ENCODE data around the gene CTNNA2.

Gene CTNNA2

DNA sequence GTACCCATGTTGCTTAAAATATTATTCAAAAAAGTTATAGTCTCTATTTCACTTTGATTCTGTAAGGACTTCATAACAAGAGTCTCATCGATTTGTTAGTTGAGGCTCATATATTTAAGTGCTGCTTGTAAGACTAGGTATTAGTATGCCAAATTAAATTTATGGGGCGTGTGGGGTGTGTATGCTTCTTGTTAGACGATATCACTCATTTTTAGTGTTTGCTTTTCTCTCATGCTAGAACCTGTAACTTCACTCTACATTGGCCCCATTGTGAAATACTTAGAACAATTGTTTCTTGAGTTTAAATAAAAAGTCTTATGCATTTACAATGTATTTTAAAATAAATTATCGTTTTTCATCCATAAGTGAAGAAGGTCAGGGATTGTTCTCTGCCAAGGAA lies 63.6 kb downstream of the CTNNA2 start:
- H3K4me2 ChIP-seq (ENCODE audit: low read length, poor library complexity, severe bottlenecking): no peak overlapping the region
- no peak overlapping the region for H2AK5ac ChIP-seq (ENCODE audit: low read length, severe bottlenecking)
- no peak overlapping the region for H4K91ac ChIP-seq (ENCODE audit: low read length)
- no peak overlapping the region for H2BK120ac ChIP-seq (ENCODE audit: low read depth, low read length)
- no peak overlapping the region for H3K14ac ChIP-seq (ENCODE audit: low read length in 2 of 2)
- no peak overlapping the region for H3K27ac ChIP-seq (ENCODE audit: low read length, poor library complexity, severe bottlenecking)
- H2BK5ac ChIP-seq (ENCODE audit: low read depth, low read length, poor library complexity, severe bottlenecking): no peak overlapping the region
- no peak for DNase-seq
- no peak overlapping the region for H3K18ac ChIP-seq (ENCODE audit: low read depth in 1 of 2, low read length in 2 of 2)
- no peak overlapping the region for H2BK15ac ChIP-seq (ENCODE audit: low read depth, poor library complexity, severe bottlenecking)
- H4K8ac ChIP-seq (ENCODE audit: low read length): no peak overlapping the region
- H3K4me3 ChIP-seq (ENCODE audit: insufficient read depth in 1 of 2, low read depth in 1 of 2, low read length in 2 of 2): no peak overlapping the region
- no peaks in the 10 kb centered on the region for H3K9me3 ChIP-seq (ENCODE audit: control insufficient read depth, low read length)
- no peaks in the 10 kb centered on the region for H3K4me1 ChIP-seq (ENCODE audit: control insufficient read depth, insufficient read depth, low read depth, low read length)
- H3K36me3 ChIP-seq (ENCODE audit: control insufficient read depth in 1 of 2, insufficient read depth in 2 of 2, low read depth in 1 of 2, low read length in 2 of 2): no peaks in the 10 kb centered on the region
- H3K79me1 ChIP-seq (replicated peaks; ENCODE audit: low read length, poor library complexity, severe bottlenecking): no peaks in the 10 kb centered on the region
- no peaks in the 10 kb centered on the region for H3K27me3 ChIP-seq (ENCODE audit: control insufficient read depth in 1 of 2, insufficient read depth in 1 of 2, low read length in 2 of 2)
- 75% methylated on average over 2 of the region's 4 CpGs for whole genome bisulfite sequencing
- no peak overlapping the region for H3K9ac ChIP-seq (ENCODE audit: low read length)
- H2BK12ac ChIP-seq (ENCODE audit: low read length in 2 of 2): no peak overlapping the region
- no peak overlapping the region for H3K4ac ChIP-seq (ENCODE audit: low read depth in 1 of 2, low read length in 2 of 2)
- H2AFZ ChIP-seq (ENCODE audit: low read depth, low read length): no peak overlapping the region
- no peak overlapping the region for H3K23ac ChIP-seq (ENCODE audit: low read length in 2 of 2)

DNA sequence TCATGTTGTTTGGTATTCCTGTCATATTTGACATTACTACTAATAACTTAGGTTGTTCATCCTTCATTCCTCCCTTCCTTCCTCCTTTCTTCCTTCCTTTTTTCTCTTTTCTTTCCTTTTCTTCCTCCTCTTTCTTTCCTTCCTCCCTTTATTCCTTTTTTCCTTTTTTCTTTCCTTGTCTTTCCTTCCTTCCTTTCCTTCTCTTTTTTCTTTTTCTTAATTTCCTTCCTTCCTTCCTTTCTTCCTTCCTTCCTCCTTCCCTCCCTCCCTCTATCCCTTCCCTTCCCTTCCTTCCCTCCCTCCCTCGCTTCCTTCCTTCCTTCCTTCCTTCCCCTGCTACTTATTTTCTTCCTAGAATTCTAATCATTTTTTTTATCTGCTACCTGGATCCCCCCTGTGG lies 66.1 kb downstream of the CTNNA2 start:
- no peak overlapping the region for H2BK5ac ChIP-seq (ENCODE audit: low read depth, low read length, poor library complexity, severe bottlenecking)
- no peak overlapping the region for H3K4me2 ChIP-seq (ENCODE audit: low read length, poor library complexity, severe bottlenecking)
- no peak overlapping the region for H3K9ac ChIP-seq (ENCODE audit: low read length)
- H3K4me3 ChIP-seq (ENCODE audit: insufficient read depth in 1 of 2, low read depth in 1 of 2, low read length in 2 of 2): no peak overlapping the region
- H2AFZ ChIP-seq (ENCODE audit: low read depth, low read length): no peak overlapping the region
- H2AK5ac ChIP-seq (ENCODE audit: low read length, severe bottlenecking): no peak overlapping the region
- no peak overlapping the region for H4K91ac ChIP-seq (ENCODE audit: low read length)
- no peak overlapping the region for H3K23ac ChIP-seq (ENCODE audit: low read length in 2 of 2)
- H3K4me1 ChIP-seq (ENCODE audit: control insufficient read depth, insufficient read depth, low read depth, low read length): no peaks in the 10 kb centered on the region
- no peaks in the 10 kb centered on the region for H3K27me3 ChIP-seq (ENCODE audit: control insufficient read depth in 1 of 2, insufficient read depth in 1 of 2, low read length in 2 of 2)
- H3K79me1 ChIP-seq (replicated peaks; ENCODE audit: low read length, poor library complexity, severe bottlenecking): no peaks in the 10 kb centered on the region
- H4K8ac ChIP-seq (ENCODE audit: low read length): no peak overlapping the region
- H3K18ac ChIP-seq (ENCODE audit: low read depth in 1 of 2, low read length in 2 of 2): no peak overlapping the region
- H3K27ac ChIP-seq (ENCODE audit: low read length, poor library complexity, severe bottlenecking): no peak overlapping the region
- no peaks in the 10 kb centered on the region for H3K9me3 ChIP-seq (ENCODE audit: control insufficient read depth, low read length)
- no peak for DNase-seq
- H3K4ac ChIP-seq (ENCODE audit: low read depth in 1 of 2, low read length in 2 of 2): no peak overlapping the region
- H3K14ac ChIP-seq (ENCODE audit: low read length in 2 of 2): no peak overlapping the region
- no peak overlapping the region for H2BK15ac ChIP-seq (ENCODE audit: low read depth, poor library complexity, severe bottlenecking)
- no peak overlapping the region for H2BK12ac ChIP-seq (ENCODE audit: low read length in 2 of 2)
- 52% methylated on average over 1 of the region's 1 CpG for WGBS
- no peak overlapping the region for H2BK120ac ChIP-seq (ENCODE audit: low read depth, low read length)
- H3K36me3 ChIP-seq (ENCODE audit: control insufficient read depth in 1 of 2, insufficient read depth in 2 of 2, low read depth in 1 of 2, low read length in 2 of 2): no peaks in the 10 kb centered on the region

- no peaks in the 10 kb centered on the region for H3K79me1 ChIP-seq (replicated peaks; ENCODE audit: low read length, poor library complexity, severe bottlenecking)
- H3K4me1 ChIP-seq (ENCODE audit: control insufficient read depth, insufficient read depth, low read depth, low read length): no peaks in the 10 kb centered on the region
- no peaks in the 10 kb centered on the region for H3K36me3 ChIP-seq (ENCODE audit: control insufficient read depth in 1 of 2, insufficient read depth in 2 of 2, low read depth in 1 of 2, low read length in 2 of 2)
- H4K8ac ChIP-seq (ENCODE audit: low read length): no peak overlapping the region
- no peaks in the 10 kb centered on the region for H3K9me3 ChIP-seq (ENCODE audit: control insufficient read depth, low read length)
- no peak overlapping the region for H2AFZ ChIP-seq (ENCODE audit: low read depth, low read length)
- no peak overlapping the region for H3K23ac ChIP-seq (ENCODE audit: low read length in 2 of 2)
- no peak overlapping the region for H3K4ac ChIP-seq (ENCODE audit: low read depth in 1 of 2, low read length in 2 of 2)
- no peak overlapping the region for H2BK120ac ChIP-seq (ENCODE audit: low read depth, low read length)
- no peak overlapping the region for H3K27ac ChIP-seq (ENCODE audit: low read length, poor library complexity, severe bottlenecking)
- no peak overlapping the region for H3K14ac ChIP-seq (ENCODE audit: low read length in 2 of 2)
- 79% methylated on average over 5 of the region's 6 CpGs for WGBS
- H2BK12ac ChIP-seq (ENCODE audit: low read length in 2 of 2): no peak overlapping the region
- H3K18ac ChIP-seq (ENCODE audit: low read depth in 1 of 2, low read length in 2 of 2): no peak overlapping the region
- no peak overlapping the region for H2AK5ac ChIP-seq (ENCODE audit: low read length, severe bottlenecking)
- no peak overlapping the region for H3K9ac ChIP-seq (ENCODE audit: low read length)
- no peak overlapping the region for H2BK15ac ChIP-seq (ENCODE audit: low read depth, poor library complexity, severe bottlenecking)
- no peak overlapping the region for H3K4me3 ChIP-seq (ENCODE audit: insufficient read depth in 1 of 2, low read depth in 1 of 2, low read length in 2 of 2)
- no peak overlapping the region for H2BK5ac ChIP-seq (ENCODE audit: low read depth, low read length, poor library complexity, severe bottlenecking)
- no peak overlapping the region for H4K91ac ChIP-seq (ENCODE audit: low read length)
- H3K4me2 ChIP-seq (ENCODE audit: low read length, poor library complexity, severe bottlenecking): no peak overlapping the region
- DNase-seq: no peak
- H3K27me3 ChIP-seq (ENCODE audit: control insufficient read depth in 1 of 2, insufficient read depth in 1 of 2, low read length in 2 of 2): no peaks in the 10 kb centered on the region
Measured at GRCh38 chr2:79580175-79580574, 67.3 kb downstream of the CTNNA2 start.

DNA sequence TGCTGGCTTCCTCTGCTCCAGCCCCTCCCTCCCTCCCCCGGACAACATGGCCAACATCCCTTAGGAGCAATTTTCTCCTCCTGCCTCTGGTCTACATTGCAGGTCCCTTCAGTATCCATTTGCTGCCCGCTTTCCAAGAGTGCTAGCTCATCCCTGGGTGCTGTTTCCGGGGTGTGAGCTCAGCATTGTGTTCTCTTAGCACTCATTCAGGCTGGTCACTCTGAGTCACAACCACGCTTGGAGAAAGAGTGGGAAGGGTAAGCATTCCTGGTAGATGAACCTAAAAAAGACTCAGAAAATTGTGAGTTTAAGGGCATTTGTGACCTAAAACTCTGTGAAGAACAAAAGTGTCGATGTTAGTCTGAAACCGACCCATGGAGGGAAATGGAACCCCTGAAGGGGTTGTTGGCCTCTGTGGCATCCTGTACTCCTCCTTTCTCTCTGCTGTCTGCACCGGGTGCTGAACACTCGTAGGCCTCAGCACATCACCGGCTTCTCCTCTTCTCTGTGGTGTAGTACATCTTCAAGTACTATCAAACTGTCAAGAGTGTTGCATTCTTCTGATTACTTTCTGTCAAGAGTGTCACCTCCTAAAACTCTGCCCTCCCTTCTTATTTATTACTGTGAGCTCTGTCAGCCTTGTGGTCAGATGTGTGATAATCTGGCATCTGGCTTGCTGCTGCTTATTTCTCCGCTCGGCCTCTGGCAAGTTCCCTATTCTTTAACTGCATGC lies 73.0 kb downstream of the CTNNA2 start:
- no peaks in the 10 kb centered on the region for H3K9me3 ChIP-seq (ENCODE audit: control insufficient read depth, low read length)
- H3K14ac ChIP-seq (ENCODE audit: low read length in 2 of 2): no peak overlapping the region
- H3K4me1 ChIP-seq (ENCODE audit: control insufficient read depth, insufficient read depth, low read depth, low read length): no peaks in the 10 kb centered on the region
- WGBS: 52% methylated on average over 8 of the region's 11 CpGs
- H2BK120ac ChIP-seq (ENCODE audit: low read depth, low read length): no peak overlapping the region
- no peak overlapping the region for H3K18ac ChIP-seq (ENCODE audit: low read depth in 1 of 2, low read length in 2 of 2)
- H3K36me3 ChIP-seq (ENCODE audit: control insufficient read depth in 1 of 2, insufficient read depth in 2 of 2, low read depth in 1 of 2, low read length in 2 of 2): no peaks in the 10 kb centered on the region
- no peak overlapping the region for H2BK15ac ChIP-seq (ENCODE audit: low read depth, poor library complexity, severe bottlenecking)
- no peak overlapping the region for H2BK5ac ChIP-seq (ENCODE audit: low read depth, low read length, poor library complexity, severe bottlenecking)
- H3K4ac ChIP-seq (ENCODE audit: low read depth in 1 of 2, low read length in 2 of 2): no peak overlapping the region
- H2AFZ ChIP-seq (ENCODE audit: low read depth, low read length): no peak overlapping the region
- H2AK5ac ChIP-seq (ENCODE audit: low read length, severe bottlenecking): no peak overlapping the region
- H3K23ac ChIP-seq (ENCODE audit: low read length in 2 of 2): no peak overlapping the region
- no peak overlapping the region for H2BK12ac ChIP-seq (ENCODE audit: low read length in 2 of 2)
- no peak overlapping the region for H4K8ac ChIP-seq (ENCODE audit: low read length)
- H3K27ac ChIP-seq (ENCODE audit: low read length, poor library complexity, severe bottlenecking): no peak overlapping the region
- no peak overlapping the region for H4K91ac ChIP-seq (ENCODE audit: low read length)
- no peak overlapping the region for H3K4me2 ChIP-seq (ENCODE audit: low read length, poor library complexity, severe bottlenecking)
- H3K9ac ChIP-seq (ENCODE audit: low read length): no peak overlapping the region
- no peaks in the 10 kb centered on the region for H3K79me1 ChIP-seq (replicated peaks; ENCODE audit: low read length, poor library complexity, severe bottlenecking)
- no peak for DNase-seq
- no peaks in the 10 kb centered on the region for H3K27me3 ChIP-seq (ENCODE audit: control insufficient read depth in 1 of 2, insufficient read depth in 1 of 2, low read length in 2 of 2)
- H3K4me3 ChIP-seq (ENCODE audit: insufficient read depth in 1 of 2, low read depth in 1 of 2, low read length in 2 of 2): no peak overlapping the region
